ENCODE data around the gene ARID1A. TPM values are rescaled to one million over a fixed set of nuclear protein-coding genes. Genes with fewer than 3 reads are reported as not detected.
A peak's percentile ranks its signal among the peaks of the same experiment; 100 is the strongest.

The ARID1A gene
- total and polyA plus RNA-seq, 9 of the 15 experiments (the other 6 are each of a cell fraction or from before 2014, with no cell fraction given) = 8.3 to 88.3 (median 22.5) TPM

DNA sequence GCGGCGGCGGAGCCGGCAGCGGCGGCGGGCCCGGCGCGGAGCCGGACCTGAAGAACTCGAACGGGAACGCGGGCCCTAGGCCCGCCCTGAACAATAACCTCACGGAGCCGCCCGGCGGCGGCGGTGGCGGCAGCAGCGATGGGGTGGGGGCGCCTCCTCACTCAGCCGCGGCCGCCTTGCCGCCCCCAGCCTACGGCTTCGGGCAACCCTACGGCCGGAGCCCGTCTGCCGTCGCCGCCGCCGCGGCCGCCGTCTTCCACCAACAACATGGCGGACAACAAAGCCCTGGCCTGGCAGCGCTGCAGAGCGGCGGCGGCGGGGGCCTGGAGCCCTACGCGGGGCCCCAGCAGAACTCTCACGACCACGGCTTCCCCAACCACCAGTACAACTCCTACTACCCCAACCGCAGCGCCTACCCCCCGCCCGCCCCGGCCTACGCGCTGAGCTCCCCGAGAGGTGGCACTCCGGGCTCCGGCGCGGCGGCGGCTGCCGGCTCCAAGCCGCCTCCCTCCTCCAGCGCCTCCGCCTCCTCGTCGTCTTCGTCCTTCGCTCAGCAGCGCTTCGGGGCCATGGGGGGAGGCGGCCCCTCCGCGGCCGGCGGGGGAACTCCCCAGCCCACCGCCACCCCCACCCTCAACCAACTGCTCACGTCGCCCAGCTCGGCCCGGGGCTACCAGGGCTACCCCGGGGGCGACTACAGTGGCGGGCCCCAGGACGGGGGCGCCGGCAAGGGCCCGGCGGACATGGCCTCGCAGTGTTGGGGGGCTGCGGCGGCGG lies 1.0 kb downstream of the ARID1A start (continued):
- TF ChIP-seq, protein P1, sequence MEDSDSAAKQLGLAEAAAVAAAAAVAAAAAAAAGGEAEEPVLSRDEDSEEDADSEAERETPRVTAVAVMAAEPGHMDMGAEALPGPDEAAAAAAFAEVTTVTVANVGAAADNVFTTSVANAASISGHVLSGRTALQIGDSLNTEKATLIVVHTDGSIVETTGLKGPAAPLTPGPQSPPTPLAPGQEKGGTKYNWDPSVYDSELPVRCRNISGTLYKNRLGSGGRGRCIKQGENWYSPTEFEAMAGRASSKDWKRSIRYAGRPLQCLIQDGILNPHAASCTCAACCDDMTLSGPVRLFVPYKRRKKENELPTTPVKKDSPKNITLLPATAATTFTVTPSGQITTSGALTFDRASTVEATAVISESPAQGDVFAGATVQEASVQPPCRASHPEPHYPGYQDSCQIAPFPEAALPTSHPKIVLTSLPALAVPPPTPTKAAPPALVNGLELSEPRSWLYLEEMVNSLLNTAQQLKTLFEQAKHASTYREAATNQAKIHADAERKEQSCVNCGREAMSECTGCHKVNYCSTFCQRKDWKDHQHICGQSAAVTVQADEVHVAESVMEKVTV (CRISPR knock-in tag; IDR thresholded peaks at IDR 0.05) = 0 out of 2 replicates have a peak, but pooled peaks have one; percentile 7
- TF ChIP-seq, protein P2, sequence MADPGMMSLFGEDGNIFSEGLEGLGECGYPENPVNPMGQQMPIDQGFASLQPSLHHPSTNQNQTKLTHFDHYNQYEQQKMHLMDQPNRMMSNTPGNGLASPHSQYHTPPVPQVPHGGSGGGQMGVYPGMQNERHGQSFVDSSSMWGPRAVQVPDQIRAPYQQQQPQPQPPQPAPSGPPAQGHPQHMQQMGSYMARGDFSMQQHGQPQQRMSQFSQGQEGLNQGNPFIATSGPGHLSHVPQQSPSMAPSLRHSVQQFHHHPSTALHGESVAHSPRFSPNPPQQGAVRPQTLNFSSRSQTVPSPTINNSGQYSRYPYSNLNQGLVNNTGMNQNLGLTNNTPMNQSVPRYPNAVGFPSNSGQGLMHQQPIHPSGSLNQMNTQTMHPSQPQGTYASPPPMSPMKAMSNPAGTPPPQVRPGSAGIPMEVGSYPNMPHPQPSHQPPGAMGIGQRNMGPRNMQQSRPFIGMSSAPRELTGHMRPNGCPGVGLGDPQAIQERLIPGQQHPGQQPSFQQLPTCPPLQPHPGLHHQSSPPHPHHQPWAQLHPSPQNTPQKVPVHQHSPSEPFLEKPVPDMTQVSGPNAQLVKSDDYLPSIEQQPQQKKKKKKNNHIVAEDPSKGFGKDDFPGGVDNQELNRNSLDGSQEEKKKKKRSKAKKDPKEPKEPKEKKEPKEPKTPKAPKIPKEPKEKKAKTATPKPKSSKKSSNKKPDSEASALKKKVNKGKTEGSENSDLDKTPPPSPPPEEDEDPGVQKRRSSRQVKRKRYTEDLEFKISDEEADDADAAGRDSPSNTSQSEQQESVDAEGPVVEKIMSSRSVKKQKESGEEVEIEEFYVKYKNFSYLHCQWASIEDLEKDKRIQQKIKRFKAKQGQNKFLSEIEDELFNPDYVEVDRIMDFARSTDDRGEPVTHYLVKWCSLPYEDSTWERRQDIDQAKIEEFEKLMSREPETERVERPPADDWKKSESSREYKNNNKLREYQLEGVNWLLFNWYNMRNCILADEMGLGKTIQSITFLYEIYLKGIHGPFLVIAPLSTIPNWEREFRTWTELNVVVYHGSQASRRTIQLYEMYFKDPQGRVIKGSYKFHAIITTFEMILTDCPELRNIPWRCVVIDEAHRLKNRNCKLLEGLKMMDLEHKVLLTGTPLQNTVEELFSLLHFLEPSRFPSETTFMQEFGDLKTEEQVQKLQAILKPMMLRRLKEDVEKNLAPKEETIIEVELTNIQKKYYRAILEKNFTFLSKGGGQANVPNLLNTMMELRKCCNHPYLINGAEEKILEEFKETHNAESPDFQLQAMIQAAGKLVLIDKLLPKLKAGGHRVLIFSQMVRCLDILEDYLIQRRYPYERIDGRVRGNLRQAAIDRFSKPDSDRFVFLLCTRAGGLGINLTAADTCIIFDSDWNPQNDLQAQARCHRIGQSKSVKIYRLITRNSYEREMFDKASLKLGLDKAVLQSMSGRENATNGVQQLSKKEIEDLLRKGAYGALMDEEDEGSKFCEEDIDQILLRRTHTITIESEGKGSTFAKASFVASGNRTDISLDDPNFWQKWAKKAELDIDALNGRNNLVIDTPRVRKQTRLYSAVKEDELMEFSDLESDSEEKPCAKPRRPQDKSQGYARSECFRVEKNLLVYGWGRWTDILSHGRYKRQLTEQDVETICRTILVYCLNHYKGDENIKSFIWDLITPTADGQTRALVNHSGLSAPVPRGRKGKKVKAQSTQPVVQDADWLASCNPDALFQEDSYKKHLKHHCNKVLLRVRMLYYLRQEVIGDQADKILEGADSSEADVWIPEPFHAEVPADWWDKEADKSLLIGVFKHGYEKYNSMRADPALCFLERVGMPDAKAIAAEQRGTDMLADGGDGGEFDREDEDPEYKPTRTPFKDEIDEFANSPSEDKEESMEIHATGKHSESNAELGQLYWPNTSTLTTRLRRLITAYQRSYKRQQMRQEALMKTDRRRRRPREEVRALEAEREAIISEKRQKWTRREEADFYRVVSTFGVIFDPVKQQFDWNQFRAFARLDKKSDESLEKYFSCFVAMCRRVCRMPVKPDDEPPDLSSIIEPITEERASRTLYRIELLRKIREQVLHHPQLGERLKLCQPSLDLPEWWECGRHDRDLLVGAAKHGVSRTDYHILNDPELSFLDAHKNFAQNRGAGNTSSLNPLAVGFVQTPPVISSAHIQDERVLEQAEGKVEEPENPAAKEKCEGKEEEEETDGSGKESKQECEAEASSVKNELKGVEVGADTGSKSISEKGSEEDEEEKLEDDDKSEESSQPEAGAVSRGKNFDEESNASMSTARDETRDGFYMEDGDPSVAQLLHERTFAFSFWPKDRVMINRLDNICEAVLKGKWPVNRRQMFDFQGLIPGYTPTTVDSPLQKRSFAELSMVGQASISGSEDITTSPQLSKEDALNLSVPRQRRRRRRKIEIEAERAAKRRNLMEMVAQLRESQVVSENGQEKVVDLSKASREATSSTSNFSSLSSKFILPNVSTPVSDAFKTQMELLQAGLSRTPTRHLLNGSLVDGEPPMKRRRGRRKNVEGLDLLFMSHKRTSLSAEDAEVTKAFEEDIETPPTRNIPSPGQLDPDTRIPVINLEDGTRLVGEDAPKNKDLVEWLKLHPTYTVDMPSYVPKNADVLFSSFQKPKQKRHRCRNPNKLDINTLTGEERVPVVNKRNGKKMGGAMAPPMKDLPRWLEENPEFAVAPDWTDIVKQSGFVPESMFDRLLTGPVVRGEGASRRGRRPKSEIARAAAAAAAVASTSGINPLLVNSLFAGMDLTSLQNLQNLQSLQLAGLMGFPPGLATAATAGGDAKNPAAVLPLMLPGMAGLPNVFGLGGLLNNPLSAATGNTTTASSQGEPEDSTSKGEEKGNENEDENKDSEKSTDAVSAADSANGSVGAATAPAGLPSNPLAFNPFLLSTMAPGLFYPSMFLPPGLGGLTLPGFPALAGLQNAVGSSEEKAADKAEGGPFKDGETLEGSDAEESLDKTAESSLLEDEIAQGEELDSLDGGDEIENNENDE (IDR thresholded peaks at IDR 0.05; ENCODE audit: low read depth, low read length) = no peak
- TF ChIP-seq TEAD4 (IDR thresholded peaks at IDR 0.05; ENCODE audit: low read length) = no peak
- no peak for TF ChIP-seq TEAD4 (CRISPR knock-in tag; IDR thresholded peaks at IDR 0.05; ENCODE audit: borderline replicate concordance)
- no peak for TF ChIP-seq HDAC8 (tag; IDR thresholded peaks at IDR 0.05)
- no peak for TF ChIP-seq PURB (CRISPR knock-in tag; IDR thresholded peaks at IDR 0.05; ENCODE audit: low read depth)
- TF ChIP-seq ZNF165 (CRISPR knock-in tag; IDR thresholded peaks at IDR 0.05; ENCODE audit: borderline replicate concordance) = no peak
- TF ChIP-seq, protein P3, sequence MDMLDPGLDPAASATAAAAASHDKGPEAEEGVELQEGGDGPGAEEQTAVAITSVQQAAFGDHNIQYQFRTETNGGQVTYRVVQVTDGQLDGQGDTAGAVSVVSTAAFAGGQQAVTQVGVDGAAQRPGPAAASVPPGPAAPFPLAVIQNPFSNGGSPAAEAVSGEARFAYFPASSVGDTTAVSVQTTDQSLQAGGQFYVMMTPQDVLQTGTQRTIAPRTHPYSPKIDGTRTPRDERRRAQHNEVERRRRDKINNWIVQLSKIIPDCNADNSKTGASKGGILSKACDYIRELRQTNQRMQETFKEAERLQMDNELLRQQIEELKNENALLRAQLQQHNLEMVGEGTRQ (CRISPR knock-in tag; IDR thresholded peaks at IDR 0.05) = no peak
- TF ChIP-seq, protein P4, sequence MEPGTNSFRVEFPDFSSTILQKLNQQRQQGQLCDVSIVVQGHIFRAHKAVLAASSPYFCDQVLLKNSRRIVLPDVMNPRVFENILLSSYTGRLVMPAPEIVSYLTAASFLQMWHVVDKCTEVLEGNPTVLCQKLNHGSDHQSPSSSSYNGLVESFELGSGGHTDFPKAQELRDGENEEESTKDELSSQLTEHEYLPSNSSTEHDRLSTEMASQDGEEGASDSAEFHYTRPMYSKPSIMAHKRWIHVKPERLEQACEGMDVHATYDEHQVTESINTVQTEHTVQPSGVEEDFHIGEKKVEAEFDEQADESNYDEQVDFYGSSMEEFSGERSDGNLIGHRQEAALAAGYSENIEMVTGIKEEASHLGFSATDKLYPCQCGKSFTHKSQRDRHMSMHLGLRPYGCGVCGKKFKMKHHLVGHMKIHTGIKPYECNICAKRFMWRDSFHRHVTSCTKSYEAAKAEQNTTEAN (CRISPR knock-in tag; IDR thresholded peaks at IDR 0.05) = peak; percentile 57; the same call in 1 of the 2 replicates
- TF ChIP-seq HNRNPL (IDR thresholded peaks at IDR 0.05; ENCODE audit: low read depth, low read length) = peak; percentile 75; the same call in 1 of the 2 replicates
- TF ChIP-seq TARDBP (IDR thresholded peaks at IDR 0.05) = no peak

Data from K562 (cell line).